Glutamatergic neuron (in vitro differentiated cells): ENCODE measurements around the gene NGEF. TPM values are rescaled to one million over a fixed set of nuclear protein-coding genes. Genes with fewer than 3 reads are reported as not detected.

ENCODE experiments used
- DNase-seq: peaks from one replicate; pipeline ENCODE4 v3.0.0; 2022
- H3K27ac Mint-ChIP-seq: one replicate; pipeline ENCODE4 v1.8.0; 2020; ENCODE audit warnings: mild to moderate bottlenecking, mixed read lengths, inconsistent platforms; ENCODE audit not compliant: unreplicated experiment
- H3K27me3 Mint-ChIP-seq: one replicate; pipeline ENCODE4 v1.8.0; 2020; ENCODE audit warnings: mild to moderate bottlenecking, moderate library complexity, mixed read lengths, inconsistent platforms; ENCODE audit not compliant: unreplicated experiment
- H3K36me3 Mint-ChIP-seq: one replicate; pipeline ENCODE4 v1.8.0; 2020; ENCODE audit warnings: mild to moderate bottlenecking, mixed read lengths, inconsistent platforms; ENCODE audit not compliant: unreplicated experiment
- H3K4me1 Mint-ChIP-seq: one replicate; pipeline ENCODE4 v1.8.0; 2020; ENCODE audit warnings: mild to moderate bottlenecking, low read depth, mixed read lengths, inconsistent platforms; ENCODE audit not compliant: unreplicated experiment
- H3K4me3 Mint-ChIP-seq: one replicate; pipeline ENCODE4 v1.8.0; 2020; ENCODE audit warnings: mild to moderate bottlenecking, mixed read lengths, inconsistent platforms; ENCODE audit not compliant: unreplicated experiment
- H3K9me3 Mint-ChIP-seq: one replicate; pipeline ENCODE4 v1.8.0; 2020; ENCODE audit warnings: mild to moderate bottlenecking, moderate library complexity, mixed read lengths, inconsistent platforms; ENCODE audit not compliant: unreplicated experiment
- total RNA-seq: library from RNA; stranded (reverse); fragmentation: NEBNext Ultra II Directional; extraction: Animal tissue kit (Norgen Biotek cat#: 25700); gene quantifications from one replicate; pipeline ENCODE4 v1.2.1, GENCODE V29; 2021; ENCODE audit not compliant: unreplicated experiment
- TF ChIP-seq, protein P1 (sequence below): fragments of 200-600 bp; sonication (generic); IDR thresholded peaks from one replicate; pipeline ENCODE4 v1.5.0; 2021; ENCODE audit not compliant: partially characterized antibody, unreplicated experiment

NGEF gene
- total RNA-seq, 1 donor from 2014 or later: 7.2 TPM

DNA sequence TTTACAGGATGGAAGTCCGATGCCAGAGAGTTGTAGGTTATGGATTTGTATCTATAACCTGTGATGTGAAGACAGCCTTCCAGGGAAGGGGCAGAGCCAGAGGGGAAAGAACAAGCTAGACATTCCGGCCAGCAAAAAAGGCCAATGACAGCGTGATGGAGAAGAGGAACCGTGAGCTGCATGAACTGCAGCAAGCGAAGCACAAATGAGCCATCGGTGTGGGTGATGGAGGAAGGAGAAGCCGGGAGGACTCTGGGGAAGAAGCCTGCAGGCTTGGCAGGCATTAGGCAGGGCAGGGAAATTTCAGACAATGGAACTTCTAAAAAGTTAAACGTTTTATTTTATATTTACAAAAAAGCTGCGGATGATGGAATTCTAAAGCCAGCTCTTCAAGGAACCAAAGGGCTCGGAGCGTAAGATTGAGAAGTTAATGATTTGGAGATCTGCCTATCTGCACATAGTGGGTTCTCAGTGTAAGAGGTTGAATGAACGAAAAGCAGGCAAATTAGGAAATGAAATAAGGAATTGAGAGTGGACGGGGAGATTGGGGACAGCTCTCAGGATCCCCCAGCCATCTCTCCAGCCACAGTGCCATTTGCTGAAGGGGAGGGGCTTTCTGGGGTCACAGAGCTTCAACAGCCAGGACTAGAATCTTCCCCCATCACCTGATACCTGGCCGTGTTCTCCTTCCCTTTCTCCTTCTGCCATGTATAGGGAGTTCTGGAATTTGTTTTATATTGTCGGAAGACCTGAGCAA, 28.4 kb downstream of the NGEF start:
- no peaks in the 10 kb centered on the region for H3K4me1 Mint-ChIP-seq
- peaks cover 6% of the 10 kb centered on the region for H3K27me3 Mint-ChIP-seq
- H3K27ac Mint-ChIP-seq: no peak overlapping the region
- no peak for DNase-seq
- peaks cover 8% of the 10 kb centered on the region for H3K36me3 Mint-ChIP-seq
- H3K9me3 Mint-ChIP-seq: no peaks in the 10 kb centered on the region
- TF ChIP-seq, protein P1, sequence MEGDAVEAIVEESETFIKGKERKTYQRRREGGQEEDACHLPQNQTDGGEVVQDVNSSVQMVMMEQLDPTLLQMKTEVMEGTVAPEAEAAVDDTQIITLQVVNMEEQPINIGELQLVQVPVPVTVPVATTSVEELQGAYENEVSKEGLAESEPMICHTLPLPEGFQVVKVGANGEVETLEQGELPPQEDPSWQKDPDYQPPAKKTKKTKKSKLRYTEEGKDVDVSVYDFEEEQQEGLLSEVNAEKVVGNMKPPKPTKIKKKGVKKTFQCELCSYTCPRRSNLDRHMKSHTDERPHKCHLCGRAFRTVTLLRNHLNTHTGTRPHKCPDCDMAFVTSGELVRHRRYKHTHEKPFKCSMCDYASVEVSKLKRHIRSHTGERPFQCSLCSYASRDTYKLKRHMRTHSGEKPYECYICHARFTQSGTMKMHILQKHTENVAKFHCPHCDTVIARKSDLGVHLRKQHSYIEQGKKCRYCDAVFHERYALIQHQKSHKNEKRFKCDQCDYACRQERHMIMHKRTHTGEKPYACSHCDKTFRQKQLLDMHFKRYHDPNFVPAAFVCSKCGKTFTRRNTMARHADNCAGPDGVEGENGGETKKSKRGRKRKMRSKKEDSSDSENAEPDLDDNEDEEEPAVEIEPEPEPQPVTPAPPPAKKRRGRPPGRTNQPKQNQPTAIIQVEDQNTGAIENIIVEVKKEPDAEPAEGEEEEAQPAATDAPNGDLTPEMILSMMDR: no peak
- no peak overlapping the region for H3K4me3 Mint-ChIP-seq

DNA sequence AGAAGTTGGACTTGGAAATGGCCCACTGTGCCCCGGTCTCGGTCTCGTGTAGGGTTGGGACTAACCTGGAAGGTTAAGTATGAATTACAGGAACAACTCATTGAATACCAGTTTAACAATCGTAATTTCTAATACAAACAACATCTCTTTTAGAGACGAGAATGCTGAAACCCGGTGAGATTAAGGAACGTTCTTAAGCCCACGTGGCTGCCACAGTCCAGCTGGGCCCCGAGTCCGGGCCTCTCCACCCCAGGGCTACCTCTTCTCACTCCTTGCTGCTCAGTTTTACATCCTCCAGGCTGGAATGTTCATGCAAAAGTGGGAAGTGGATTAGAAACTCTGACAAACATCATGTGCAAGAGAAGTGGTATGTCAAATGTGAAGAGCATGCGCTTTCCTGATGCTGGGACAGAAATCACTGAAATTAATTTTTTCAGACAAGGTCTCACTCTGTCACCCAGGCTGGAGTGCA, 29.4 kb downstream of the NGEF start:
- Mint-ChIP-seq H3K27ac (no peak overlapping the region), H3K36me3 (peaks cover 8% of the 10 kb centered on the region), H3K9me3 (no peaks in the 10 kb centered on the region), H3K27me3 (peaks cover 6% of the 10 kb centered on the region), H3K4me3 (no peak overlapping the region), H3K4me1 (no peaks in the 10 kb centered on the region)
- TF ChIP-seq, protein P1: no peak
- DNase-seq: no peak

DNA sequence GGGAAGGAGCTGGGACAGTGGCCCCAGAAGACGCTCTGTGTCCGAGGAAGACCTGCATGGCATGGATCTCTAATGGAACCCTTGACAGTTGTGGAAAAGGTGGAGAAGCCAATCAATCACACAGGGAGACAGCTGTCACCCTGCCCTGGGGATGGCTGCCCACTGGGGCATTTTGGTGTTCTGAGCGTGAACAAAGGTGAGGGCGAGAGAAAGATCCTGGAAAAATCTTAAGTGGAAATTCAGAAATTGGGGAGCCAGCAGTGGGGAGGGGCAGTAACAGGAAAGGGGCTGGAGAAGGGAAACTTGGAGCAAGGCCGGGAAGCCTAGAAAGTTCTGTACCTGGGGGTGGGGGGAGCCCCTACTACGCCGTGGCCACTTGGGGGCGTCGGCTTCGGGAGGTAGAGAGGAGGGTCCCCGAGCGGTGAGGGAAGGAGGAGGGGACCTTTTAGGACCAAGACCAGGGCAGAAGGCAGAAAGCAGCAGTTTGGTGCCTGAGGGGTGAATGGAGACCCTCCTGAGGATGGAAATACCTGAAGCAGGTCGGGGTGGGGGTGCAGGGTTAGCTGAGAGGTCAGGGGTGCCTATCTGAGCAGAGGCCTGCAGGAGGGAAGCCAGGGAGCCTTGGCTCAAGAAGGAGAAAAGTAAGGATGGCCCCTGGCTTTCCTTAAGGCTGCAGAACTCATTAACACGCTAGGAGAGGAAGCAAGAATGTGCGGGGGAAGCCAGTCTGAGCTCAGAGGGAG, 30.0 kb downstream of the NGEF start:
- peaks cover 6% of the 10 kb centered on the region for H3K27me3 Mint-ChIP-seq
- H3K4me1 Mint-ChIP-seq: no peaks in the 10 kb centered on the region
- no peak overlapping the region for H3K27ac Mint-ChIP-seq
- H3K9me3 Mint-ChIP-seq: peaks cover under 1% of the 10 kb centered on the region
- TF ChIP-seq, protein P1: no peak
- peaks cover 8% of the 10 kb centered on the region for H3K36me3 Mint-ChIP-seq
- DNase-seq: no peak
- no peak overlapping the region for H3K4me3 Mint-ChIP-seq

DNA sequence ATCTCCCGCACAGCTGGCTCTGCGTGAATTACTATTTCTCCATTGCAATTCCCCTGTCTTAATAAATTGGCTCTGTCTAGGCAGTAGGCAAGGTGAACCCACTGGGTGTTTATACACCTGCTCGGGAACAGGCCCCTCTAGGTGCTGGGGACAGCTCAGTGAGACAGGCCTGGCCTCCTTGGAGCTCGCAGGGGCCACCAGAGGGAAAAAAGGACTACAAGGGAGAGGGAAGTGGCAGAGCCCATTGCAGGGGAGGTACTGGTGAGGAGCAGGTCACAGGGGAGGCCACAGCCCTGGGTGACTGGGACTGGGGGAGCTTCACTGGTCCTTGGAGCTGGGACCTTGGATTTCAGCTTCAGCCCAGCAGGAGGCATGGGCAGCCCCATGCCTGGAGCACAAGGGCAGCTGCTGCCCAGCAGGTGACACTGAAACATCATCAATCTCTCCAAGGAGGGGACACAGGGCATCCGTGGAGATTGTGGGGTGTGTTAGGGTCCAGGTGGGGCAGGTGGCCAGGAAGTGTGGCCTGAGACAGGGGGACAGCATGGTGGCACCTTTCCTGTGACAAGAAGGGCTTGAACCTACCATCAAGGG, 31.2 kb downstream of the NGEF start:
- TF ChIP-seq, protein P1: no peak
- H3K4me1 Mint-ChIP-seq: no peaks in the 10 kb centered on the region
- peaks cover 3% of the 10 kb centered on the region for H3K27me3 Mint-ChIP-seq
- H3K27ac Mint-ChIP-seq: no peak overlapping the region
- peaks cover 3% of the 10 kb centered on the region for H3K9me3 Mint-ChIP-seq
- DNase-seq: no peak
- no peak overlapping the region for H3K4me3 Mint-ChIP-seq
- H3K36me3 Mint-ChIP-seq: peaks cover 8% of the 10 kb centered on the region
